Measurements from ENCODE around the gene PACSIN1. TPM values are rescaled to one million over a fixed set of nuclear protein-coding genes. Genes with fewer than 3 reads are reported as not detected.

The PACSIN1 gene
- total RNA-seq, 1 donor from 2014 or later, result 1.9 TPM

GRCh38 chr6:34514593-34515472 is 49.0 kb downstream of the PACSIN1 start:
- no peak for DNase-seq (ENCODE audit: low spot score)

- no peak for DNase-seq (ENCODE audit: low spot score)
These were observed 49.9 kb downstream of the PACSIN1 start for GRCh38 chr6:34515473-34516387.

- DNase-seq (ENCODE audit: low spot score), result no peak
These were observed 50.8 kb downstream of the PACSIN1 start for GRCh38 chr6:34516391-34517324.

- DNase-seq (ENCODE audit: low spot score), result no peak
These were observed 51.6 kb downstream of the PACSIN1 start for GRCh38 chr6:34517461-34517881.

GRCh38 chr6:34517966-34518365 is 52.1 kb downstream of the PACSIN1 start:
- no peak for DNase-seq (ENCODE audit: low spot score)

- no peak for DNase-seq (ENCODE audit: low spot score)
These were observed 52.9 kb downstream of the PACSIN1 start for GRCh38 chr6:34518669-34519365.

GRCh38 chr6:34519971-34520644 is 54.2 kb downstream of the PACSIN1 start:
- no peak for DNase-seq (ENCODE audit: low spot score)

- DNase-seq (ENCODE audit: low spot score), result no peak
These were observed 55.0 kb downstream of the PACSIN1 start for GRCh38 chr6:34520645-34521462.

GRCh38 chr6:34521463-34522285 is 55.8 kb downstream of the PACSIN1 start:
- no peak for DNase-seq (ENCODE audit: low spot score)

- no peak for DNase-seq (ENCODE audit: low spot score)
These were observed 56.9 kb downstream of the PACSIN1 start for GRCh38 chr6:34522761-34523160.

GRCh38 chr6:34523441-34524206 is 57.7 kb downstream of the PACSIN1 start:
- DNase-seq (ENCODE audit: low spot score), result no peak

- DNase-seq (ENCODE audit: low spot score), result no peak
These were observed 58.6 kb downstream of the PACSIN1 start for GRCh38 chr6:34524499-34524898.

GRCh38 chr6:34524971-34525370 is 59.1 kb downstream of the PACSIN1 start:
- no peak for DNase-seq (ENCODE audit: low spot score)

- no peak for DNase-seq (ENCODE audit: low spot score)
These were observed 59.7 kb downstream of the PACSIN1 start for GRCh38 chr6:34525431-34526175.

GRCh38 chr6:34526241-34526972 is 60.5 kb downstream of the PACSIN1 start:
- DNase-seq (ENCODE audit: low spot score), result no peak

All from ureter (tissue), 1 donor.